Muscle of leg (tissue), 11 donors: ENCODE measurements around the gene RPTOR. TPM values are rescaled to one million over a fixed set of nuclear protein-coding genes. Genes with fewer than 3 reads are reported as not detected.

Source experiments
- DNase-seq: peaks from one replicate; pipeline ENCODE4 v3.0.0; 2013
- H3K27ac ChIP-seq: one replicate; pipeline ENCODE4 v1.5.1; 2013; ENCODE audit warnings: mild to moderate bottlenecking, low read length, control low read depth
- H3K27me3 ChIP-seq: one replicate; pipeline ENCODE4 v1.6.1; 2013; ENCODE audit warnings: low read length; ENCODE audit not compliant: control insufficient read depth, insufficient read depth
- H3K36me3 ChIP-seq: one replicate; pipeline ENCODE4 v1.6.1; 2013; ENCODE audit warnings: low read length; ENCODE audit not compliant: control insufficient read depth, insufficient read depth
- H3K4me1 ChIP-seq: one replicate; pipeline ENCODE4 v1.6.1; 2013; ENCODE audit warnings: low read length; ENCODE audit not compliant: control insufficient read depth, insufficient read depth
- H3K4me3 ChIP-seq: one replicate; pipeline ENCODE4 v1.5.1; 2013; ENCODE audit warnings: low read length, control low read depth
- H3K9me3 ChIP-seq: replicated peaks from 2 replicates; pipeline ENCODE4 v1.6.1; 2013; ENCODE audit warnings: low read depth, low read length; ENCODE audit not compliant: control insufficient read depth
- WGBS: methylation state at CpG from one replicate; pipeline ENCODE4 v1.1.5; 2013; ENCODE audit warnings: missing lambda C conversion rate; ENCODE audit not compliant: insufficient coverage; 5-methylcytosine and 5-hydroxymethylcytosine counted together
- polyA plus RNA-seq, 8 donors: library from polyadenylated mRNA; unstranded; fragments of 120-200 nt; gene quantifications; one replicate each; pipeline versions ENCODE4 v1.2.1 to v1.2.3, GENCODE V29; 2013; ENCODE audit warnings: inconsistent platforms in 1 of 8, low replicate concordance in 1 of 8; ENCODE audit not compliant: insufficient read length in 8 of 8, insufficient read depth in 1 of 8
- total RNA-seq: library from RNA; stranded (reverse); fragments of 120-200 nt; gene quantifications from one replicate; pipeline ENCODE4 v1.2.4, GENCODE V29; 2013

Gene RPTOR
- total and polyA plus RNA-seq, 9 donors: 17.3 to 23.7 (median 20.0) TPM

GRCh38 chr17:80995131-80995530 is 450.5 kb downstream of the RPTOR start:
- H3K4me3 ChIP-seq: no peak overlapping the region
- no peaks in the 10 kb centered on the region for H3K9me3 ChIP-seq
- peaks cover 23% of the 10 kb centered on the region for H3K4me1 ChIP-seq
- no peaks in the 10 kb centered on the region for H3K27me3 ChIP-seq
- 87% methylated on average over 13 of the region's 13 CpGs for WGBS
- DNase-seq: peak; percentile 6
- peaks cover 56% of the 10 kb centered on the region for H3K36me3 ChIP-seq
- H3K27ac ChIP-seq: no peak overlapping the region

GRCh38 chr17:80996422-80997305 is 452.0 kb downstream of the RPTOR start:
- peaks cover 31% of the 10 kb centered on the region for H3K4me1 ChIP-seq
- no peaks in the 10 kb centered on the region for H3K9me3 ChIP-seq
- DNase-seq: peak; percentile 1
- H3K4me3 ChIP-seq: no peak overlapping the region
- 89% methylated on average over 19 of the region's 25 CpGs for WGBS
- H3K36me3 ChIP-seq: peaks cover 62% of the 10 kb centered on the region
- H3K27me3 ChIP-seq: no peaks in the 10 kb centered on the region
- no peak overlapping the region for H3K27ac ChIP-seq

- Histone ChIP-seq H3K9me3 (no peaks in the 10 kb centered on the region), H3K27ac (no peak overlapping the region), H3K36me3 (peaks cover 62% of the 10 kb centered on the region), H3K4me1 (peaks cover 36% of the 10 kb centered on the region), H3K4me3 (no peak overlapping the region), H3K27me3 (peaks cover 2% of the 10 kb centered on the region)
- DNase-seq: peak; percentile 2
- WGBS: 89% methylated on average over 31 of the region's 32 CpGs
Observed at GRCh38 chr17:80997424-80998117, 452.9 kb downstream of the RPTOR start.

- H3K27me3 ChIP-seq: peaks cover 8% of the 10 kb centered on the region
- WGBS: 93% methylated on average over 16 of the region's 19 CpGs
- H3K4me1 ChIP-seq: peaks cover 33% of the 10 kb centered on the region
- no peak overlapping the region for H3K4me3 ChIP-seq
- no peaks in the 10 kb centered on the region for H3K9me3 ChIP-seq
- DNase-seq: no peak
- peaks cover 62% of the 10 kb centered on the region for H3K36me3 ChIP-seq
- no peak overlapping the region for H3K27ac ChIP-seq
Observed at GRCh38 chr17:80998118-80998747, 453.6 kb downstream of the RPTOR start.

- peaks cover 62% of the 10 kb centered on the region for H3K36me3 ChIP-seq
- WGBS: 82% methylated on average over 39 of the region's 39 CpGs
Observed at GRCh38 chr17:80998748-80999535, 454.3 kb downstream of the RPTOR start.

GRCh38 chr17:80999536-81000333 is 455.1 kb downstream of the RPTOR start:
- peaks cover 21% of the 10 kb centered on the region for H3K27me3 ChIP-seq
- no peak overlapping the region for H3K27ac ChIP-seq
- no peak overlapping the region for H3K4me3 ChIP-seq
- H3K4me1 ChIP-seq: peaks cover 39% of the 10 kb centered on the region
- peaks cover 59% of the 10 kb centered on the region for H3K36me3 ChIP-seq
- peak; percentile 7 for DNase-seq
- 86% methylated on average over 39 of the region's 40 CpGs for WGBS
- no peaks in the 10 kb centered on the region for H3K9me3 ChIP-seq

More at GRCh38 chr17:80998748-80999535, 454.3 kb downstream of the RPTOR start:
- peak; percentile 2 for DNase-seq
- Histone ChIP-seq H3K27ac (no peak overlapping the region), H3K27me3 (peaks cover 15% of the 10 kb centered on the region), H3K4me1 (peaks cover 34% of the 10 kb centered on the region), H3K9me3 (no peaks in the 10 kb centered on the region), H3K4me3 (no peak overlapping the region)

- WGBS: 98% methylated on average over 5 of the region's 8 CpGs
- peaks cover 27% of the 10 kb centered on the region for H3K27me3 ChIP-seq
Observed at GRCh38 chr17:81000334-81000630, 455.6 kb downstream of the RPTOR start.

GRCh38 chr17:81000631-81001357 is 456.2 kb downstream of the RPTOR start:
- DNase-seq: peak; percentile 69
- H3K27ac ChIP-seq: peak overlapping the region; percentile 49
- no peak overlapping the region for H3K4me3 ChIP-seq
- peaks cover 39% of the 10 kb centered on the region for H3K4me1 ChIP-seq
- H3K9me3 ChIP-seq: no peaks in the 10 kb centered on the region
- peaks cover 49% of the 10 kb centered on the region for H3K36me3 ChIP-seq
- H3K27me3 ChIP-seq: peaks cover 31% of the 10 kb centered on the region
- WGBS: 63% methylated on average over 17 of the region's 18 CpGs

More at GRCh38 chr17:81000334-81000630, 455.6 kb downstream of the RPTOR start:
- no peaks in the 10 kb centered on the region for H3K9me3 ChIP-seq
- H3K4me1 ChIP-seq: peaks cover 39% of the 10 kb centered on the region
- no peak overlapping the region for H3K27ac ChIP-seq
- DNase-seq: peak; percentile 5
- H3K4me3 ChIP-seq: no peak overlapping the region
- H3K36me3 ChIP-seq: peaks cover 54% of the 10 kb centered on the region

GRCh38 chr17:81002013-81002384 is 457.4 kb downstream of the RPTOR start:
- Histone ChIP-seq H3K36me3 (peaks cover 37% of the 10 kb centered on the region), H3K4me3 (no peak overlapping the region), H3K27ac (no peak overlapping the region), H3K4me1 (peaks cover 39% of the 10 kb centered on the region), H3K9me3 (no peaks in the 10 kb centered on the region), H3K27me3 (peaks cover 40% of the 10 kb centered on the region)
- WGBS: 89% methylated on average over 5 of the region's 10 CpGs
- DNase-seq: peak; percentile 4
